Peyer's patch (tissue), 4 donors: ENCODE data around the gene TOMM7.

ENCODE experiments used
- POLR2A ChIP-seq, 2 donors: fragments of 450-650 bp; IDR thresholded peaks; one replicate each; pipeline ENCODE4 v1.5.1; 2017; ENCODE audit warnings: antibody characterized with exemption in 2 of 2, mild to moderate bottlenecking in 2 of 2, moderate library complexity in 2 of 2
- TF ChIP-seq, protein P1 (sequence below), 6 experiments: fragments of 450-650 bp in 4 of 6; fragments of 200-600 bp in 2 of 6; sonication (generic) in 1 of 6; IDR thresholded peaks; one replicate each; pipeline ENCODE4 v1.5.1; 2017 to 2019; ENCODE audit warnings: antibody characterized with exemption in 6 of 6, mild to moderate bottlenecking in 3 of 6, moderate library complexity in 1 of 6

DNA sequence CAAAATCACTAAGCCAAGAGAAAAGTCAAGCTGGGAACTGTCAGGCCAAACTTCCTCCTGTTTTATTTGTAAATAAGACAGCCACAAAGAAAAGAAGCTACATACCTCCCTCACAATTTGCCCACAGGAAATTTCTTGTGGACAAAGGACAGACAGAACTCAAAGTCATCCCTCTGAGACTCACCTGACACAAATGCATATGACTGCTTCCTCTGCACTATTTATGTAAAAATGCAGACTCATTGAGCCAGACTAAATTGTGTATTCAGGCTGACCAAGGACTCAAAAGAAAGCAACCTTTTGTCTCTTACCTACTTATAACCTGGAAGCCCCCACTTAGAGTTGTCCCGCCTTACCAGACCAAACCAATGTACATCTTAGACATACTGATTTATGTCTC, 11.8 kb downstream of the TOMM7 start:
- TF ChIP-seq, protein P1, sequence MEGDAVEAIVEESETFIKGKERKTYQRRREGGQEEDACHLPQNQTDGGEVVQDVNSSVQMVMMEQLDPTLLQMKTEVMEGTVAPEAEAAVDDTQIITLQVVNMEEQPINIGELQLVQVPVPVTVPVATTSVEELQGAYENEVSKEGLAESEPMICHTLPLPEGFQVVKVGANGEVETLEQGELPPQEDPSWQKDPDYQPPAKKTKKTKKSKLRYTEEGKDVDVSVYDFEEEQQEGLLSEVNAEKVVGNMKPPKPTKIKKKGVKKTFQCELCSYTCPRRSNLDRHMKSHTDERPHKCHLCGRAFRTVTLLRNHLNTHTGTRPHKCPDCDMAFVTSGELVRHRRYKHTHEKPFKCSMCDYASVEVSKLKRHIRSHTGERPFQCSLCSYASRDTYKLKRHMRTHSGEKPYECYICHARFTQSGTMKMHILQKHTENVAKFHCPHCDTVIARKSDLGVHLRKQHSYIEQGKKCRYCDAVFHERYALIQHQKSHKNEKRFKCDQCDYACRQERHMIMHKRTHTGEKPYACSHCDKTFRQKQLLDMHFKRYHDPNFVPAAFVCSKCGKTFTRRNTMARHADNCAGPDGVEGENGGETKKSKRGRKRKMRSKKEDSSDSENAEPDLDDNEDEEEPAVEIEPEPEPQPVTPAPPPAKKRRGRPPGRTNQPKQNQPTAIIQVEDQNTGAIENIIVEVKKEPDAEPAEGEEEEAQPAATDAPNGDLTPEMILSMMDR (IDR thresholded peaks at IDR 0.05): no peak
- TF ChIP-seq POLR2A (IDR thresholded peaks at IDR 0.05): no peak
